Retinal pigment epithelial cell (primary cell): ENCODE results near the gene COL4A2.

Experiments used
- DNase-seq: peaks from one replicate; pipeline ENCODE4 v3.0.0-alpha.2; 2010; ENCODE audit warnings: low read depth
- H3K4me3 ChIP-seq: 2 replicates; pipeline ENCODE4 v1.5.1; 2011; ENCODE audit warnings: mild to moderate bottlenecking, low read length, control low read depth, moderate library complexity
- TF ChIP-seq, protein P1 (sequence below): conservative IDR thresholded peaks from 2 replicates; pipeline ENCODE4 v1.5.1; 2011; ENCODE audit warnings: low read depth, low read length, control low read depth, inconsistent platforms

The COL4A2 gene

GRCh38 chr13:110438211-110438610 is 131.1 kb downstream of the COL4A2 start:
- DNase-seq, result no peak
- TF ChIP-seq, protein P1, sequence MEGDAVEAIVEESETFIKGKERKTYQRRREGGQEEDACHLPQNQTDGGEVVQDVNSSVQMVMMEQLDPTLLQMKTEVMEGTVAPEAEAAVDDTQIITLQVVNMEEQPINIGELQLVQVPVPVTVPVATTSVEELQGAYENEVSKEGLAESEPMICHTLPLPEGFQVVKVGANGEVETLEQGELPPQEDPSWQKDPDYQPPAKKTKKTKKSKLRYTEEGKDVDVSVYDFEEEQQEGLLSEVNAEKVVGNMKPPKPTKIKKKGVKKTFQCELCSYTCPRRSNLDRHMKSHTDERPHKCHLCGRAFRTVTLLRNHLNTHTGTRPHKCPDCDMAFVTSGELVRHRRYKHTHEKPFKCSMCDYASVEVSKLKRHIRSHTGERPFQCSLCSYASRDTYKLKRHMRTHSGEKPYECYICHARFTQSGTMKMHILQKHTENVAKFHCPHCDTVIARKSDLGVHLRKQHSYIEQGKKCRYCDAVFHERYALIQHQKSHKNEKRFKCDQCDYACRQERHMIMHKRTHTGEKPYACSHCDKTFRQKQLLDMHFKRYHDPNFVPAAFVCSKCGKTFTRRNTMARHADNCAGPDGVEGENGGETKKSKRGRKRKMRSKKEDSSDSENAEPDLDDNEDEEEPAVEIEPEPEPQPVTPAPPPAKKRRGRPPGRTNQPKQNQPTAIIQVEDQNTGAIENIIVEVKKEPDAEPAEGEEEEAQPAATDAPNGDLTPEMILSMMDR, result no peak
- no peak overlapping the region for H3K4me3 ChIP-seq

GRCh38 chr13:110438776-110439175 is 131.7 kb downstream of the COL4A2 start:
- TF ChIP-seq, protein P1, result no peak
- no peak overlapping the region for H3K4me3 ChIP-seq
- no peak for DNase-seq

- DNase-seq, result no peak
- no peak overlapping the region for H3K4me3 ChIP-seq
- TF ChIP-seq, protein P1, result no peak
Observed at GRCh38 chr13:110440946-110441731, 134.1 kb downstream of the COL4A2 start.

GRCh38 chr13:110442930-110443621 is 136.0 kb downstream of the COL4A2 start:
- DNase-seq, result no peak
- no peak overlapping the region for H3K4me3 ChIP-seq
- TF ChIP-seq, protein P1, result no peak

DNA sequence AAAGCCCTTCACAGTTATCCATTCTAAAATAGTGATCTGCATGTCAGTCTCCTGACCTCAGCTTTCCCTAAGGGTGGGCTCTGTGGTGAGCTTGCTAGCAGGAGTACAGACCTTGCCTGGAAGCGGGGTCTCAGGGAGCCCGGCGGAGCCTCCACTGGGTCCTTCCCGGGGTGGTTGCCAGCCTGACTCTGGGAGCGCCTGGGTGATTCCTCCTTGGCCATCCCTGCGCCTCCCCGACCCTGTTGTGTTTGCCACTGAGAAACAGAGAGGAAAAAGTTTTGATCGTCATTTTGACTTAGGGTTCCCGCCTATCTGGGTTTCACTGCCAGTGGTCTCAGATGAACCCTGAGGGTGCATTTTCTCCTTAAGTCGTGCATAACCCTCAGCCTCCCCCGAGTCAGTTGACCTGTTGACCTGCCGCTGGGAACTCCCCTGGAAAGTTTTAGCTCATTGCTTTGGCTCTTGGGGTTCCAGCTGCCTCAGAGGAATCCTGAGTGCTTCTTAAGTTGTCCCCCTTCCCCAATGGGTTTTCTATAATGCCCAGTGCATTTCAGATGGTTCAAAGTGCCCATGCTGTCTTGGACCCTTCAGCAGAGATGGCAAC is 136.6 kb downstream of the COL4A2 start:
- no peak for DNase-seq
- TF ChIP-seq, protein P1, result no peak
- no peak overlapping the region for H3K4me3 ChIP-seq

- TF ChIP-seq, protein P1, result no peak
- DNase-seq, result no peak
- H3K4me3 ChIP-seq, result no peak overlapping the region
Observed at GRCh38 chr13:110444226-110444653, 137.2 kb downstream of the COL4A2 start.
